ENCODE results near the gene MIPEP.
"Not testable (repeated sequence)": the region's sequence is repeated elsewhere in the genome, so short reads cannot be mapped to it uniquely, and the experiment has no call there.

The MIPEP gene

GRCh38 chr13:23889615-23890607 is 711 bp upstream of the MIPEP start:
- no peak for DNase-seq (ENCODE audit: low read depth in 2 of 2)

- DNase-seq (ENCODE audit: low read depth in 2 of 2) = not testable (repeated sequence)
These were observed 4.8 kb downstream of the MIPEP start for GRCh38 chr13:23884361-23884760.

GRCh38 chr13:23883255-23883654 is 5.9 kb downstream of the MIPEP start:
- DNase-seq (ENCODE audit: low read depth in 2 of 2) = no peak

GRCh38 chr13:23881402-23881800 is 7.8 kb downstream of the MIPEP start:
- not testable (repeated sequence) for DNase-seq (ENCODE audit: low read depth in 2 of 2)

GRCh38 chr13:23880493-23881401 is 8.5 kb downstream of the MIPEP start:
- not testable (repeated sequence) for DNase-seq (ENCODE audit: low read depth in 2 of 2)

- DNase-seq (ENCODE audit: low read depth in 2 of 2) = no peak
These were observed 11.9 kb downstream of the MIPEP start for GRCh38 chr13:23877286-23877685.

GRCh38 chr13:23876265-23876664 is 12.9 kb downstream of the MIPEP start:
- DNase-seq (ENCODE audit: low read depth in 2 of 2) = no peak

- DNase-seq (ENCODE audit: low read depth in 2 of 2) = no peak
These were observed 17.5 kb downstream of the MIPEP start for GRCh38 chr13:23871616-23872220.

GRCh38 chr13:23870356-23871140 is 18.7 kb downstream of the MIPEP start:
- DNase-seq (ENCODE audit: low read depth in 2 of 2) = no peak

GRCh38 chr13:23868521-23868920 is 20.7 kb downstream of the MIPEP start:
- DNase-seq (ENCODE audit: low read depth in 2 of 2) = no peak

- no peak for DNase-seq (ENCODE audit: low read depth in 2 of 2)
These were observed 22.1 kb downstream of the MIPEP start for GRCh38 chr13:23867027-23867491.

GRCh38 chr13:23866420-23867026 is 22.7 kb downstream of the MIPEP start:
- no peak for DNase-seq (ENCODE audit: low read depth in 2 of 2)

GRCh38 chr13:23865906-23866305 is 23.3 kb downstream of the MIPEP start:
- DNase-seq (ENCODE audit: low read depth in 2 of 2) = no peak

GRCh38 chr13:23865026-23865425 is 24.2 kb downstream of the MIPEP start:
- no peak for DNase-seq (ENCODE audit: low read depth in 2 of 2)

- no peak for DNase-seq (ENCODE audit: low read depth in 2 of 2)
These were observed 27.9 kb downstream of the MIPEP start for GRCh38 chr13:23861310-23861709.

GRCh38 chr13:23859904-23860303 is 29.3 kb downstream of the MIPEP start:
- no peak for DNase-seq (ENCODE audit: low read depth in 2 of 2)

- no peak for DNase-seq (ENCODE audit: low read depth in 2 of 2)
These were observed 29.7 kb downstream of the MIPEP start for GRCh38 chr13:23859455-23859854.

GRCh38 chr13:23858546-23858945 is 30.7 kb downstream of the MIPEP start:
- no peak for DNase-seq (ENCODE audit: low read depth in 2 of 2)

- no peak for DNase-seq (ENCODE audit: low read depth in 2 of 2)
These were observed 33.0 kb downstream of the MIPEP start for GRCh38 chr13:23856008-23856750.

GRCh38 chr13:23855360-23855759 is 33.8 kb downstream of the MIPEP start:
- no peak for DNase-seq (ENCODE audit: low read depth in 2 of 2)

Measured in stimulated activated CD4-positive, alpha-beta T cell treated with anti-CD3 and anti-CD28 coated beads, Interleukin-15, amount 100 ng/mL, for 48 hours (primary cell).